Stimulated activated CD8-positive, alpha-beta memory T cell treated with anti-CD3 and anti-CD28 coated beads, Interleukin-4, amount 100 ng/mL, for 24 hours (primary cell): Measurements from ENCODE around the gene HSD17B1.
"Not testable (repeated sequence)": the region's sequence is repeated elsewhere in the genome, so short reads cannot be mapped to it uniquely, and the experiment has no call there.

ENCODE experiments used
- DNase-seq: peaks from one replicate; pipeline ENCODE4 v3.0.0-alpha.2; 2020; ENCODE audit warnings: low read depth

Gene HSD17B1

GRCh38 chr17:42547698-42548069, 5.0 kb upstream of the HSD17B1 start:
- no peak for DNase-seq

- peak; percentile 72 for DNase-seq
Measured at GRCh38 chr17:42548070-42548837, 4.5 kb upstream of the HSD17B1 start.

- DNase-seq, result no peak
Measured at GRCh38 chr17:42548993-42549755, 3.5 kb upstream of the HSD17B1 start.

- no peak for DNase-seq
Measured at GRCh38 chr17:42553161-42553818, 567 bp downstream of the HSD17B1 start.

- DNase-seq, result no peak
Measured at GRCh38 chr17:42553866-42554249, 1.1 kb downstream of the HSD17B1 start.

GRCh38 chr17:42554250-42555121, 1.8 kb downstream of the HSD17B1 start:
- peak; percentile 70 for DNase-seq

GRCh38 chr17:42555122-42555622, 2.4 kb downstream of the HSD17B1 start:
- no peak for DNase-seq

GRCh38 chr17:42555961-42556617, 3.4 kb downstream of the HSD17B1 start:
- DNase-seq, result not testable (repeated sequence)

GRCh38 chr17:42559075-42559474, 6.4 kb downstream of the HSD17B1 start:
- no peak for DNase-seq

GRCh38 chr17:42560246-42560645, 7.5 kb downstream of the HSD17B1 start:
- no peak for DNase-seq

GRCh38 chr17:42561897-42562387, 9.2 kb downstream of the HSD17B1 start, which contains the start of gene COASY:
Gene COASY, plus strand, starts transcription at chr17:42562148. Its CDS starts 475 bp downstream, at chr17:42562623.
- peak; percentile 87 for DNase-seq

GRCh38 chr17:42562388-42563142, 9.8 kb downstream of the HSD17B1 start:
- DNase-seq, result no peak

GRCh38 chr17:42563143-42563509, 10.4 kb downstream of the HSD17B1 start:
- no peak for DNase-seq

GRCh38 chr17:42563543-42563942, 10.8 kb downstream of the HSD17B1 start:
- DNase-seq, result no peak

GRCh38 chr17:42563950-42564349, 11.2 kb downstream of the HSD17B1 start:
- no peak for DNase-seq

- DNase-seq, result no peak
Measured at GRCh38 chr17:42564815-42565522, 12.2 kb downstream of the HSD17B1 start.

GRCh38 chr17:42565523-42566214, 12.9 kb downstream of the HSD17B1 start:
- no peak for DNase-seq

GRCh38 chr17:42566215-42566882, 13.6 kb downstream of the HSD17B1 start:
- DNase-seq, result no peak
